GM21515 (cell line): ENCODE results near the gene ALG9.
"Not testable (repeated sequence)": the region's sequence is repeated elsewhere in the genome, so short reads cannot be mapped to it uniquely, and the experiment has no call there.

ENCODE experiments used
- ATAC-seq: cut with Tn5 transposase; IDR thresholded peaks from one replicate; pipeline ENCODE4 v1.9.1; 2021; ENCODE audit not compliant: unreplicated experiment

Gene ALG9

GRCh38 chr11:111885053-111885452, 13.7 kb upstream of the ALG9 start:
- not testable (repeated sequence) for ATAC-seq

GRCh38 chr11:111882202-111882601, 10.8 kb upstream of the ALG9 start:
- ATAC-seq, result no peak

GRCh38 chr11:111879637-111879960, 8.2 kb upstream of the ALG9 start:
- ATAC-seq, result no peak

GRCh38 chr11:111878849-111879636, 7.7 kb upstream of the ALG9 start, which contains the start of the genes CFAP68 and FDXACB1:
CFAP68 (plus strand) TSS chr11:111879541; CDS start chr11:111879561, 20 bp downstream.
FDXACB1 (minus strand) TSS chr11:111879165; CDS start chr11:111879132, 33 bp downstream.
- peak; percentile 91 for ATAC-seq

DNA sequence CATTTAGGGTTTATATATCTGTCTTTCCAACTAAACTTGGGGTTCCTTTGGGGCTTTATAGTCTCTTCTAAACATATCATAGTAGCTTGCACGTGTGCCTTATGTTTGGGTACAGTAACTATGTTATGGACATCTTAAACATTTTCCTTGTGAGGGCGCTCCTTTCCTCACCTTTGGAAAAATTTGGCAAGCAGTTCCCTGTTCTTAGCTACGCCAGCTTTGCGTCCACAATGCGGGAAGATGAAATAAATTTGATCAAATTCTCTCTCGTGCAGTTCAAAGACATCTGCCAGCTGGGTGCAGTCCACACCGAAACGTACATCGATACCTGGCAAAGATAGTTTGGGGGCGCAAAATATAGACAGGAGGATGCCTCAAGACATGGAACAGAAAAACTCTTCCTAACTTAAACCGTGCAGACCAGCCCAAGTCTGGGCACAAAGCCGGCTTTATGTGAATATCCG, 7.0 kb upstream of the ALG9 start:
- no peak for ATAC-seq

- ATAC-seq, result no peak
Observed at GRCh38 chr11:111871693-111872161, 346 bp upstream of the ALG9 start.

- ATAC-seq, result no peak
Observed at GRCh38 chr11:111870522-111870885, 877 bp downstream of the ALG9 start.

DNA sequence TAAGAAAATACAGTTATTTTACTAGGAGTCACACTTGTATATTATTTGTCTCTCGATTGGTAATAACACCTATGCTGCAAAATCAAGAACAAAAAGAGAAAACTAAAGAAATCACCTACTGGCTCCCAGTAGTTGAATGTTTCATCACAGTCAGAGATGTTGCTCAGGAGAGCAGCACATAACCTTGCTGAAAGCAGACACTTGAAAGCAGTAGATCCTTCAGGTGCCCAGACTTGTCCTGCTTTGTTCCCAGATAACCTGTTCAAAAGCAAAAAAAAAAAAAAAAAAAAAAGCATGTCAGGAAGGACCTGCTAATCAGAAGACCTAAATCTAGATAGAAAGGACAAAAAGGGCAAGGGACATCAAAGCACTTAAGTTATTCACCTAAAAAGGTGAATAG, 1.3 kb downstream of the ALG9 start:
- ATAC-seq, result no peak

GRCh38 chr11:111860257-111860656, 11.1 kb downstream of the ALG9 start:
- ATAC-seq, result no peak

DNA sequence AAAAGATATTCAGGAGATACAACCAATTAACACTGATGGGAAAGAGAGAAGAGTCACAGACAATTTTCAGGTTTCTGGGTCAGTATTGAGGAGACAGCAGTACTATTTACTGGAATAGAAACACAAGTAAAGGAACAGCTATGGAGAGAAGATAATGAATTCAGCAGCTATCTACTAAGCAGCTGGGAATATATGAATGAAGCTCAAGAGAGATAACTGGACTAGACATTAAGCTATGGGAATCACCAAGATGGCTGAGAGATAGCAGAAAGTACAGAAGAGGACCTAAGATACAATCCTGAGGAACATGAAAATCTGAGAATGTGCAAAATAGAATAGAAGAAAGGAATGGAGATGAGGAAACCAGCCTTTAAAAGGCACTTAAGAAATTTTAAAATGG, 15.9 kb downstream of the ALG9 start:
- no peak for ATAC-seq

GRCh38 chr11:111852103-111852502, 19.3 kb downstream of the ALG9 start:
- no peak for ATAC-seq

- no peak for ATAC-seq
Observed at GRCh38 chr11:111851636-111852035, 19.7 kb downstream of the ALG9 start.

DNA sequence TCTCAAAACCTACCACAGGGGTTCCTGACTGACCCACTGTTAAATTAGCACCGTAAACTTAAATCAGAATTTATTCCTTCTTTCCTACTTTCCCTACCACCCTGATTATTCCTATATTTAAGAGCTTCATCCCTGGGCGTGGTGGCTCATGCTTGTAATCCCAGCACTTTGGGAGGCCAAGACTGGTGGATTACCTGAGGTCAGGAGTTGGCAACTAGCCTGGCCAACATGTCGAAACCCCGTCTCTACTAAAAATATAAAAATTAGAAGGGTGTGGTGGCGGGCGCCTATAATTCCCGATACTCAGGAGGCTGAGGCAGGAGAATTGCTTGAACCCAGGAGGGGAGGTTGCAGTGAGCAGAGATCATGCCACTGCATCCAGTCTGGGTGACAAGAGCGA, 20.3 kb downstream of the ALG9 start:
- ATAC-seq, result no peak

DNA sequence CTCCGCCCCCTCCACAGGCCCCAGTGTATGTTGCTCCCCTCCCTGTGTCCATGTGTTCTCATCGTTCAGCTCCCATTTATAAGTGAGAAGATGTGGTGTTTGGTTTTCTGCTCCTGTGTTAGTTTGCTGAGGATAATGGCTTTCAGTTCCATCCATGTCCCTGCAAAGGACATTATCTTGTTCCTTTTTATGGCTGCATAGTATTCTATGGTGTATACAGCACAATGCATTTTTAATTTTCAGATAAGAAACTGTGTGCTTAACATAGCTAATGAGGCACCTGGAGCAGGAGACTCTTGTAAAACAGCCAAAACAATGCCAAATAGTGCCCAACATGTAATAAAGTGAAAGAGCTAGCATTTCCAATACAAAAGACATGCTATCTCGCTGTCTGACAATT, 21.8 kb downstream of the ALG9 start:
- ATAC-seq, result no peak

DNA sequence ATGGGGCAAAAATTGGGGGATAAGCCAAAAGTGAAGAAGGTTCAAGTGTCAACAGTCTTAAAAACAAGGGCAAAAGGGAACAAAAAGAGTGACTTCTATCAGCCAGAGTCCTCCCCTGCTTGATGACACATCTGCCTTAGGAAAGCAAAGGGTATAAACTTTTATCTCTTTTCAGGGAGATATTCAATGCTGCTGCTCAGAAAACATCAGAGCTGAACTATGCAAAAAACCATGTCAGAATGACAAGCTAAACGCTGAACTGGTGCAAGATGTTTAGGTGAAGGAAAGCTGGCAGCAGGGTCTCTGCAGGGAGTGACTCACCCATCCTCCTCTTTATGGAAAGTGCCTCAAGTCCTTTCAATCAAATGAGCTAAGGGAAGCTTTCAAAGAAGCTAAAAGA, 24.7 kb downstream of the ALG9 start:
- ATAC-seq, result no peak

- no peak for ATAC-seq
Observed at GRCh38 chr11:111846063-111846462, 25.3 kb downstream of the ALG9 start.

DNA sequence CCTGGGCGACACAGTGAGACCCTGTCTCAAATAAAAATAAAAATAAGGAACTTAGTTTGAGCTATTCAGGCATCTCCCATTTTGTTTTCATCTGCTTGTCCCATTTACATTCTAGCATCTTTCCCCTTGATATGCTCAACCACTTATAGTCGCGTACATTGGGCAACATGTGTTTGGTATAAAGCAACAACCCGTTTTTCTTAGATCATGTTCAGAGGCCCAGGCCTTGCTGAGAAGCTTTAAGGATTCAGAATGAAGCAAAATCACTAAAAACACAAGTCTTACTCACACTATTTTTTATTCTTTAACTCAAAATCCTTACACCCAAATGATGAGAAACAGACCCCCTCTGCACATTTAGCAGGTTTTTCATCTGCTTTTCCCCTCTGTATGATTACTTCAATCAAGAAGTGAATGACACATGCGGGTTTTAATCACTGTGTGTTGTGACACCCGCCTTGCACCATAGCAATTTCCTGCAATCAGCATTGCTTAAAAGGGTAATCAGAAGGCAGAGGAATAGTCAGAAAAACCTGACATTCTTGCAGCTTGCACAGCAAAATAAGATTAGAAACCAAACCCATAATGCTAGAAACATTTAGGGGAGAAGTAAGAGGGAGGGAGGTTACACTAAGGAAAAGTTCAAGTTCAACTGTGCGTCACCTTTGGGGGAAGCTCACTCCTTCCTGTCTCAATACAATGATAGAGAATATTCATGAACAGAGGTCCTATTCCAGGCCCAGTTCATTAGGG, 25.9 kb downstream of the ALG9 start:
- ATAC-seq, result no peak

GRCh38 chr11:111843661-111844060, 27.7 kb downstream of the ALG9 start:
- no peak for ATAC-seq

DNA sequence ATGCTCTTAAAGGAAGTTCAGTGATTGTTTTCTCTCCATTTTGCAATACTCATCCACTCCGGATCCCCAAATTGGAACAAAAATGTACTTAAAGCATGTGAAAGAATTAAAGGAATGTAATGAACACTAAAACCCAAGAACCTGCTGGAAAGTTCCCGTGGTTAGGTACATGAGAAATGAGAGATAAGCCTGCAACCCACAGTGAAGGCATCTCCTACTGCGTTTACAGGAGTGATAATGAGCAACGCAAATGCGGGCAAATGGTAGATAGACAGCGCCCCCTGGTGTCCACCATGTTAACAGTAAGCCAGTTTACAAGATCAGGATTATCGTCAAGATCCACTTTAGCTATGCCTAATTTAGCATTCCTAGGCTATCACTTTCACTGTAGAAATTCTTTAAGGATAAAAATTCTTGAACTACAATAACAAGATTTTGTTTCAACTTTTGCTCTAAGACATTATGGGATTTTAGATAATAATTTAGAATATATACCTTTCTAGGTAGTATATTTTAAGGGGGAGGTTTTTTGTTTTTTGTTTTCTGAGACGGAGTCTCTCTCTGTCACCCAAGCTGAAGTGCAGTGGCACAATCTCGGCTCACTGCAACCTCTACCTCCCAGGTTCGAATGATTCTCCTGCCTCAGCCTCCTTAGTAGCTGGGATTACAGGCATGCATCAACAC, 29.9 kb downstream of the ALG9 start:
- peak; percentile 65 for ATAC-seq

- ATAC-seq, result no peak
Observed at GRCh38 chr11:111840143-111840542, 31.2 kb downstream of the ALG9 start.

DNA sequence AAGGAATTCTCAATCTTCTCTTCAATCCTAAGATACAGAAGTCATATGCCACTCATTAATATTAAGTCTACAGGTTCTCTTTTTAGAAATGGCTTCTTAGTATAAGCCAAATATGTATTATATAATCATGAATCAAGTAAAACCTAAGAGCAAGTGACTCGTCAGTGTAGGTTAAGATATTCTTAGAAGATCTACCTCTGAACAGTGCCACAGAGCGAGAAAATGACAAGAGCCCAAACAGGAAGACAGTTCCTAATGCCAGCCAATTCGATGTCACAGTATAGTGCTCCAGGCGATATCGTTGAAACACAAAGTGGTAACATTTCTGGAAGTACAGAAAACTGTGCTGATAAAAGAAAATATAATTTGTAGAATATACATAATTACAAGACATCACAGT, 33.3 kb downstream of the ALG9 start:
- ATAC-seq, result no peak
